ENCODE measurements around the gene FAM193A.

GRCh38 chr4:2650276-2650675, 113.8 kb downstream of the FAM193A start:
- TF ChIP-seq POLR2AphosphoS5 (IDR thresholded peaks at IDR 0.05) (no peak), CTCF (IDR thresholded peaks at IDR 0.05) (no peak), POLR2A (IDR thresholded peaks at IDR 0.05) (no peak)
